ENCODE measurements around the gene GNRH2. TPM values are rescaled to one million over a fixed set of nuclear protein-coding genes. Genes with fewer than 3 reads are reported as not detected.

Gene GNRH2
- total RNA-seq, 1 experiment from 2014 or later = not detected

GRCh38 chr20:3084986-3085360 lies 41.6 kb downstream of the GNRH2 start:
- no peaks in the 10 kb centered on the region for H3K36me3 Mint-ChIP-seq (ENCODE audit: insufficient read depth, unreplicated experiment)
- Histone ChIP-seq H3K4me3 (ENCODE audit: low read depth, low read length) (no peak overlapping the region), H3K9me3 (no peaks in the 10 kb centered on the region), H3K36me3 (ENCODE audit: control insufficient read depth, insufficient read depth, low read length) (no peaks in the 10 kb centered on the region), H3K4me1 (0 out of 2 replicates have a peak, but pooled peaks cover 4% of the 10 kb centered on the region), H3K27me3 (replicated peaks; ENCODE audit: control insufficient read depth, insufficient read depth, low read length) (no peaks in the 10 kb centered on the region; the same call in 1 of the 2 replicates)
- TF ChIP-seq CTCF (IDR thresholded peaks at IDR 0.05; ENCODE audit: insufficient read depth in 1 of 2, low read depth in 1 of 2, low read length in 1 of 2, severe bottlenecking in 1 of 2, unreplicated experiment in 1 of 2) = no peak
- no TSS peak for BruUV-seq (replicated peaks)
- no peaks in the 10 kb centered on the region for H3K9me3 Mint-ChIP-seq (ENCODE audit: unreplicated experiment)
- no peak overlapping the region for H3K4me3 Mint-ChIP-seq (ENCODE audit: unreplicated experiment)
- no peak for DNase-seq
- no peak overlapping the region for H3K27ac Mint-ChIP-seq (ENCODE audit: unreplicated experiment)
- intact Hi-C loops (cut with micrococcal nuclease; ENCODE audit: unreplicated experiment) = no loop called here
- ChIA-PET CTCF (no interaction called here), POLR2A (no interaction called here)
- H3K27me3 Mint-ChIP-seq (ENCODE audit: insufficient read depth, unreplicated experiment) = peaks cover 5% of the 10 kb centered on the region
- H3K4me1 Mint-ChIP-seq (ENCODE audit: low read depth, unreplicated experiment) = no peaks in the 10 kb centered on the region

GRCh38 chr20:3085571-3086072 lies 42.2 kb downstream of the GNRH2 start:
- Mint-ChIP-seq H3K9me3 (ENCODE audit: unreplicated experiment) (no peaks in the 10 kb centered on the region), H3K27me3 (ENCODE audit: insufficient read depth, unreplicated experiment) (peaks cover 5% of the 10 kb centered on the region), H3K4me3 (ENCODE audit: unreplicated experiment) (no peak overlapping the region), H3K27ac (ENCODE audit: unreplicated experiment) (no peak overlapping the region), H3K36me3 (ENCODE audit: insufficient read depth, unreplicated experiment) (no peaks in the 10 kb centered on the region), H3K4me1 (ENCODE audit: low read depth, unreplicated experiment) (no peaks in the 10 kb centered on the region)
- Histone ChIP-seq H3K4me1 (0 out of 2 replicates have a peak, but pooled peaks cover 4% of the 10 kb centered on the region), H3K27me3 (replicated peaks; ENCODE audit: control insufficient read depth, insufficient read depth, low read length) (no peaks in the 10 kb centered on the region; the same call in 1 of the 2 replicates), H3K4me3 (ENCODE audit: low read depth, low read length) (no peak overlapping the region), H3K36me3 (ENCODE audit: control insufficient read depth, insufficient read depth, low read length) (no peaks in the 10 kb centered on the region), H3K9me3 (no peaks in the 10 kb centered on the region)
- CTCF ChIA-PET = no interaction called here
- POLR2A ChIA-PET = no interaction called here
- intact Hi-C loops (cut with micrococcal nuclease; ENCODE audit: unreplicated experiment) = no loop called here
- no TSS peak for BruUV-seq (replicated peaks)
- no peak for TF ChIP-seq CTCF (IDR thresholded peaks at IDR 0.05; ENCODE audit: insufficient read depth in 1 of 2, low read depth in 1 of 2, low read length in 1 of 2, severe bottlenecking in 1 of 2, unreplicated experiment in 1 of 2)
- DNase-seq = no peak

- POLR2A ChIA-PET = interaction anchor here (1.0 kb wide), 1 partner anchor 15 kb away, joined by 3 read pairs; no protein-coding TSS in a partner anchor
- no peak for TF ChIP-seq CTCF (IDR thresholded peaks at IDR 0.05; ENCODE audit: insufficient read depth in 1 of 2, low read depth in 1 of 2, low read length in 1 of 2, severe bottlenecking in 1 of 2, unreplicated experiment in 1 of 2)
Observed at GRCh38 chr20:3088031-3088430, 44.6 kb downstream of the GNRH2 start.

More at GRCh38 chr20:3088031-3088430, 44.6 kb downstream of the GNRH2 start:
- no TSS peak for BruUV-seq (replicated peaks)
- Mint-ChIP-seq H3K4me3 (ENCODE audit: unreplicated experiment) (no peak overlapping the region), H3K27me3 (ENCODE audit: insufficient read depth, unreplicated experiment) (no peaks in the 10 kb centered on the region), H3K36me3 (ENCODE audit: insufficient read depth, unreplicated experiment) (no peaks in the 10 kb centered on the region), H3K9me3 (ENCODE audit: unreplicated experiment) (no peaks in the 10 kb centered on the region), H3K27ac (ENCODE audit: unreplicated experiment) (no peak overlapping the region), H3K4me1 (ENCODE audit: low read depth, unreplicated experiment) (no peaks in the 10 kb centered on the region)
- DNase-seq = no peak
- H3K36me3 ChIP-seq (ENCODE audit: control insufficient read depth, insufficient read depth, low read length) = no peaks in the 10 kb centered on the region
- CTCF ChIA-PET = no interaction called here
- no peaks in the 10 kb centered on the region; the same call in 1 of the 2 replicates for H3K27me3 ChIP-seq (replicated peaks; ENCODE audit: control insufficient read depth, insufficient read depth, low read length)
- H3K9me3 ChIP-seq = no peaks in the 10 kb centered on the region
- H3K4me3 ChIP-seq (ENCODE audit: low read depth, low read length) = no peak overlapping the region
- intact Hi-C loops (cut with micrococcal nuclease; ENCODE audit: unreplicated experiment) = no loop called here
- 0 out of 2 replicates have a peak, but pooled peaks cover 2% of the 10 kb centered on the region for H3K4me1 ChIP-seq

Data from Caco-2 (cell line).